GM19452 (cell line): ENCODE data around the gene DSTYK.
"Not testable (repeated sequence)": the region's sequence is repeated elsewhere in the genome, so short reads cannot be mapped to it uniquely, and the experiment has no call there.

ENCODE experiments used
- ATAC-seq: cut with Tn5 transposase; IDR thresholded peaks from one replicate; pipeline ENCODE4 v1.9.1; 2021; ENCODE audit not compliant: unreplicated experiment

DSTYK gene

DNA sequence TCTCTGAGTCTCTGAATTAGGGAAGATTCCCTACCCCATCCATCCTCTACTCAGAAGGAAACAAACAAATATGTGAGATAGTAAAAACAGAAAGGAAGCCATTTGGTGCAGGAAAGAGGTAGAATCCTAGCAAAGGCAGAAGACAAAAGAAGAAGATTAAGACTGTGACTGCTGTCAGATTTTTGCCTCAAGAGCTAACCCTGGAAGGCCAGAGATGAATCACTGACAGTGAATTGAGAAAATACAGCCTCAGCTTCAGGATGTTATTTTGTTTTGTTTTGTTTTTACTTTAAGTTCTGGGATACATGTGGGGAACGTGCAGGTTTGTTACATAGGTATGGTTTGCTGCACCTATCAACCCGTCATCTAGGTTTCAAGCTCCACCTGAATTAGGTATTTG, 31.7 kb downstream of the DSTYK start:
- no peak for ATAC-seq

DNA sequence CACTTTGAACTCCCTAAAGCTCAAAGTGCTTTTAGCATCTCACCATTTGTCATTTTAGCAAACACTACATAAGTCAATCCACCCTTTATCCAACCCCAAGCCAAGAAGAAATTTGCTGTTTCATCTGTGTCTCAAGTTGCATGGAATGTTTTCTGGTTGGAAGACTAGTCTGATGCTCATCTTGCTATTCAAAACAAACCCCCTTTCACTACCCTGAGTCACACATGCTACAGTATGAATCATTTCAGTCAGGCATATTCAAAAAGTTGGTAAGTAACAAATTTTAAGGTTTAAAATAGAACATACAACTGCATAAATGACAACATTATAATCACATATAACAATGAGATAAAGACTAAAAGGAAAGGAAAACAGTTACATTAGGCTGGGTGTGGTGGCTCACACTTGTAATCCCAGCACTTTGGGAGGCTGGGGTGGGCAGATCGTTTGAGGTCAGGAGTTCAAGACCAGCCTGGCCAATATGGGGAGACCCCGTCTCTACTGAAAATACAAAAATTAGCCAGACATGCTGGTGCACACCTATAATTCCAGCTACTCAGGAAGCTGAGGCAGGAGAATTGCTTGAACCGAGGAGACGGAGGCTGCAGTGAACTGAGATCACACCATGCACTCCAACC, 38.7 kb downstream of the DSTYK start:
- no peak for ATAC-seq

DNA sequence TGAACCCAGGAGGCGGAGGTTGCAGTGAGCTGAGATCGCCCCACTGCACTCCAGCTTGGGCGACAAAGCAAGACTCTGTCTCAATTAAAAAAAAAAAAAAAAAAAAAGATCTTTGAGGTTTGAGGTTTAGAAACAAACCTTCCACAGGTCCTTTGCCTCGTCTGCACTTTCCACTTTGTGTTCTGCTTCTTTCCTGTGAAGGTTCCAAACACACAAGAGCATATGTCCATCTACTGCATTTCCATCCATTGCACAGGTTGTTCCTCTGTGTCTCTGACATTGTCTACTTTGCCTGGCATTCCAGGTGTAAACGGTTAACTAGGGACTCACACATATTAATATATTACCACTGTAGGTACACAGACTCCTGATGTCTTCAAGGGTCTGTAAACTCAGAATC, 40.1 kb downstream of the DSTYK start:
- ATAC-seq, result no peak

DNA sequence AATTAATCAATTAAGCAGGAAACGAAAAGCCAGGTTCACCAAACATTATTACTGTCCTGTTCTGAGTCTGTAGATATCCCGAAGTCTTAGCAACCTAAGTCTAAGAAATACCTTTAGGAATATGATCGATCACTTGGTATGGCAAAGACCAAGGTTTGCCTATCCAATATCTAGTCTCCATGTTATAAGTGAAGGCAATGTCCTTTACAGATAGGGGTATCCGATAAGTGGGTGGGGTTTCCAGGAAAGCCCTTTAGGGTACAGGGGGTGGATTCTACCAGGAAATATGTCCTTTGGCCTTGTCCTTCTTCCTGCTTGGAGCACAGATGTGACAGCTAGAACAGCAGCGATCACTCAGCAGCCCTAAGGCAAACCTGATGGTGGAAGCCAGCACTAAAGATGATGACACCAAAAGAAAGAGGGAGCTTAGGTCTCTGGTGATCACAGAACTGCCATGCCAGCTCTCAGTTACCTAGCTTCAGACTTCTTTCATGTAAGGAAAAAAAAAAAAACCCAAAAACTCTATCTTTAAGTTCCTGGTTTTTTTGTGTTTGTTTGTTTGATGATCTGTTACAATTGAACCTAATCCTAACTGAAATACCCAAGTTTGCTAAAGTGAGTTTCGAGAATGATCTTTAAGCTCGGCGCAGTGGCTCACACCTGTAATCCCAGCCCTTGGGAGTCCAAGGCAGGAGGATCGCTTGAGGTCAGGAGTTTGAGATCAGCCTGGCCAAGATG, 40.8 kb downstream of the DSTYK start:
- no peak for ATAC-seq

- no peak for ATAC-seq
Observed at GRCh38 chr1:205169248-205169647, 42.3 kb downstream of the DSTYK start.

- ATAC-seq, result no peak
Observed at GRCh38 chr1:205168291-205168690, 43.2 kb downstream of the DSTYK start.

DNA sequence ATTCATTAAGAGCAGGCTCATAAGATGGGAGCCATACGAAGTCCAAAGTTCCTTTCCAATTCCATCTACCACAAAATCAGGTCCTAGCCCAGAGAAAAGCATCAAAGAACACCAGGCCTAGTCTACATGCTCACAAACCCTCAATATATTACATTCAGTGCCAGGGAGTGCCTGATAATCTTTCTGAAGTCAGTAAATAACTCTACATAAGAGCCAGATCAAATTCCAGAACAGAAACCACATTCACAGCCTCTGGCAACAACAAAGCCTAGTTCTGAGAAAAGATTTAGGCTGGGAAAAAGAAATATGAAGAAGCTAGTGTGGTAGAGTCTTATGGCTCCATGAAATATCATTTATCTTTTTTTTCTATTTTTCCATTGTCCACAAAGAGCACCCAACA, 49.2 kb downstream of the DSTYK start:
- ATAC-seq, result no peak

GRCh38 chr1:205161076-205161475, 50.4 kb downstream of the DSTYK start:
- ATAC-seq, result no peak

- ATAC-seq, result no peak
Observed at GRCh38 chr1:205158048-205158616, 53.4 kb downstream of the DSTYK start.

- ATAC-seq, result not testable (repeated sequence)
Observed at GRCh38 chr1:205155665-205156377, 55.7 kb downstream of the DSTYK start.

DNA sequence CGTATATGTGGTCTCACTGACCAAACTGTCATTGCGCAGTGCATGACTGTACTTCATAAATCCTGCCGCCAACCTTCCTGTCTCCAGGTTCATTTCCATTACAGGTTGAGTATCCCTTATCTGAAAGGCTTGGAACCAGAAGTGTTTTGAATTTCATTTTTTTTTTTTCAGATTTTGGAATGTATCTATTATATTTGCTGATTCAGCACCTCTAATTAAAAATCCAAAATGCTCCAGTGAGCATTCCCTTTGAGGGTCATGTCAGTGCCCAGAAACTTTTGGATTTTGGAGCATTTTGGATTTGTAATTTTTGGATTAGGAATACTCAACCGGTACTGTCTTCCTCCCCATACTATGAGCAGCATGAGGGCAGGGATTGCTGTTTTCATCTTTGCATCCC, 59.0 kb downstream of the DSTYK start:
- ATAC-seq, result no peak

GRCh38 chr1:205150651-205151428, 60.7 kb downstream of the DSTYK start:
- ATAC-seq, result no peak

DNA sequence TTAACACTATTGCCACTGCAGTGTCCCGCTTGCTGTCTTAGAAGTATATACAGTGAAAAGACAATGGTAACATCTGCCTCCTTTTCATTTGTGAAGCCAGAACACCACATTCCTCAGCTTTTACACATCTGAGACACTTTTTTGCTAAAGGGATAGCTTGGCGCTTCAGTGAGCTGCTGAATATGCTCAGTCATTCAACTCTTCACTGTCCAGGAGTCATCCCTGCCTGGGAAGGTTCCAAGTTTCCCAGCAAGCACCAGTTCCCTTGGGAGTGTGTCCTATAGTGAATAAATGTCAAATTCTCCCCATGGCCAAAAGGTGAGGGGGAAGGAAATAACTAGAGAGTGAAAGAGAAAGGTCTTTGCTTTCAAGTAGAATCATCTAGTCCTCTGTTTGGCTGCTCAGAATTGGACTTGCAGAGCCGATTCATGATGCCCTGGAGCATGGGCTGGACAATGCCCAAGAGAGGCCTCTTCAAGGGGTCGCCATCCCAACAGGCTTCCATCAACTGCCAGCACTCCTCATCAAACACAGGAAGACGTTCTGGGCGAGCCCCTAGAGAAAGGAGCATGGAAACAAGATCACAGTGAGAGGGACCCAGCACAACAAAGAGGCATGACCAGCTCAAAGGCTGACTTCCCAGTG, 64.2 kb downstream of the DSTYK start:
- ATAC-seq, result no peak

DNA sequence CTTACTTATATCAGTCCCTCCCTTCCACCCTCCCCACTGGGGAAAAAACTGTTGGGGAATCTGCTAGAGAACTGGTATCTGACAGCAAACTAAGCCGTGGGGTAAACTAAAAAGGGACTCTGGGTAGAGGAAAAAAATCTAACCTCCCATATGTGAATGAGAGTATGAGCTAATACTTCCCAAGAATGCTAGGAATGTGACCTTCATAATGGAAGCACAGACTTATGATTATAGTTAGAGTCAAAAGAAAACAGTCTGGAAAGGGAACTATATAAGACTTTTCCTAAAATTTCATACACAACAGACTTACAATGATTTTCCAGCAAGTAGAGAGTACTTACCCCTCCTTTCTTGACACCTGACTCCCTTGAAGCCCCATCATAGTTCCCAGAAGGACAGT, 66.8 kb downstream of the DSTYK start:
- ATAC-seq, result no peak

GRCh38 chr1:205144046-205144720, 67.3 kb downstream of the DSTYK start:
- no peak for ATAC-seq

DNA sequence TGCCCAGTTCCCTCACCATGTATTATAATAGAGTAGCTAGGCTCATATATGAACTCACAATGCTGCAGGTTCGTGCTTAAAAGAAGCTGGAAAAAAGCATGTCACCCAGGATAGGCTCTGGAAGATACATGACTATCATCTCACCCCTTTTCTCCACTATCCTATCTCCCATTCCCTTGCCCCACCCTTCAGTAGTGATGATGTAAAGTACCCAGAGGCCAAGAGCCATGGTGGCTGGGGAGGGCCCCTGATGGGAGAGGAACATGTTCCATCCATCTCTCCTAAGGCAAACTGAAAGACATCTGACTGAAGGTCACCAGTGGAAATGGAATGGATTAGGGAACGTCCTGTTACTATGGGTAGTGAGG, 69.4 kb downstream of the DSTYK start:
- no peak for ATAC-seq

DNA sequence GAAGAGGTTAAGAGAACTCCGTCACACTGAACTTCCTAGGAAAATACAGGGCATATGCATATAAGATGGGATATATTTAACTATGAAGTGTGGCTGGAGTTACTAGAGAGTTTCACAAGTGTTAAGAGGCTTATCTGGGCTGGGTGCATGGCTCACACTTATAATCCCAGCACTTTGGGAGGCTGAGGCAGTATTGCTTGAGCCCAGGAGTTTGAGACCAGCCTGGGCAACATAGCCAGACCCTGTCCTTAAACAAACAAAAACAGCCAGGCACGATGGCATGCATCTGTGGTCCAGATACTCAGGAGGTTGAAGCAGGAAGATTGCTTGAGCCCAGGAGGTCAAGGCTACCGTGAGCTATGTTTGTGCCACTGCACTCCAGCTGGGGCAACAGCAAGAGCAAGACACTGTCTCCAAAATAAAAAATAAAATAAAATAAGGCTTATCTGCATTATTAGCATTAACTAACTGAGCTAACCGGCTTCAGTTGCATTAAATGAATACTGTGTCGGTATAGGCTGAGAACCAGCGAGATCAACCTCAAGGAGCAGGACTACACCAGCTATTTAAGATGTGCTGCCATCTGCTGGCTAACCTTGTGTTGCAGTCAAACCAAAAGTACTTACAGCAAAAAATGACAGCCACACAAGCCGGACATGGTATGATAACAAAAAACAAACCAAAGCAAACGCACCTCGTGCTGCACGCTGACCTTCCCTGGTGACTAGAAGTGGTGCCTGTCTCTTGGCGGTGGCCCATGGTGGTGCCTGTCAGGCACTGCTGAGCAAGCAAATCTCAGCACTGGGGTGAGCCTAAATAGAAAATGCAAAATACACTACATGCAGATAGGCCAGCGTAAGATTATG, 70.0 kb downstream of the DSTYK start:
- ATAC-seq, result no peak

DNA sequence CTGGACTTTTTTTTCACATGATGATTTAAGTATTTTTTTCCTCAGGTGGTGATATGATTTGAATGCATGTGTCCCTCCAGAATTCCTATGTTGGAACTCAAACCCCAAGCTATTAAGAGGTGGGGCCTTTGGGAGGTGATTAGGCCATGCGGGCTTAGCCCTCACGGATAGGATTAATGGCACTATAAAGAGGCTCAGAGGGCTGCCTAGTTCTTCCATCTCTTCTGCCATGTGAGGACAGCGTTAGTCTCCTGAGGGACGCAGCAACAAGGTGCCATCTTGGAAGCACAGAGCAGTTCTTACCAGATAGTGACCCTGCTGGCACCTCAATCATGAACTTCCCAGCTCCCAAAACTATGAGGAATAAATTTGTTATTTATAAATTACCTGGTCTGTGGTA, 71.4 kb downstream of the DSTYK start:
- ATAC-seq, result no peak

DNA sequence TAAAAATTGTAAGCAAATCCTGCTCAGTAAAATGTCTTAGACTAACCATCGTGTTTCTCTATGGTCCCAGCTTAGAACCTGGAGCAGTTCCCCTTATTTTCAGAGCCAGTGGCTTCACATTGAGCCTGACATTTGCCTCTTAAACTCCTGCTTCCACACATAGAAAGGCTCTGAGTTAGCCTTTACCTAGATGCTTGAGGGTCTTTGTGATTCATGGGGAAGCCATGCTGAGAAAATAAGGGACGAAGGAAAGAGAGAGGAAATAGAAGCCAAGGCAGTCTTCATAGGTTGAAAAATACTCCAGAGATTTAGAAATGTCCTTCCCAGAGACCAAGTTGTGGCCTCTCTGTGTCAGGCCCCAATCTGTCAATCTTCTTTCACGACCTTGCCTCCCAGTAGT, 73.6 kb downstream of the DSTYK start:
- no peak for ATAC-seq
